ENCODE results near the gene NKPD1.

The NKPD1 gene

DNA sequence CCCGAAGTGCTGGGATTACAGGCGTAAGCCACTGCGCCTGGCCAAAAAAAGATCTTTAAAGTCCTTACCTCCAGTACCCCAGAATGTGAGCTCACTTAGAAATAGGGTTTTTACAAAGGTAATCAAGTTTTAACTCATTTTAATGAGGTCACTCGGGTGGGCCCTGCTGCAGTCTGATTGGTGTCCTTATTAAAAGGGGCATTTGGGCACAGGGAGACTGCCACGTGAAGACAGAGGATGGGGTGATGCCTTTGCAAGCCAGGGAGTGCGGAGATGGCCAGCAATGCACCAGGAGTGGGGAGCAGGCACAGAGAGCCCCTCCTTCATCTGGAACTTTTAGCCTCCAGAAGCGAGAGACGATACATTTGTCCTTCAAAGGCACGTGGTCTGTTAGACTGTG lies 11.7 kb downstream of the NKPD1 start:
- TF ChIP-seq CEBPB (IDR thresholded peaks at IDR 0.05) (no peak), TCF12 (IDR thresholded peaks at IDR 0.05; ENCODE audit: low read depth) (no peak), EP300 (IDR thresholded peaks at IDR 0.05; ENCODE audit: borderline replicate concordance) (no peak), NFIC (IDR thresholded peaks at IDR 0.05) (no peak)
- TF ChIP-seq, protein P1, sequence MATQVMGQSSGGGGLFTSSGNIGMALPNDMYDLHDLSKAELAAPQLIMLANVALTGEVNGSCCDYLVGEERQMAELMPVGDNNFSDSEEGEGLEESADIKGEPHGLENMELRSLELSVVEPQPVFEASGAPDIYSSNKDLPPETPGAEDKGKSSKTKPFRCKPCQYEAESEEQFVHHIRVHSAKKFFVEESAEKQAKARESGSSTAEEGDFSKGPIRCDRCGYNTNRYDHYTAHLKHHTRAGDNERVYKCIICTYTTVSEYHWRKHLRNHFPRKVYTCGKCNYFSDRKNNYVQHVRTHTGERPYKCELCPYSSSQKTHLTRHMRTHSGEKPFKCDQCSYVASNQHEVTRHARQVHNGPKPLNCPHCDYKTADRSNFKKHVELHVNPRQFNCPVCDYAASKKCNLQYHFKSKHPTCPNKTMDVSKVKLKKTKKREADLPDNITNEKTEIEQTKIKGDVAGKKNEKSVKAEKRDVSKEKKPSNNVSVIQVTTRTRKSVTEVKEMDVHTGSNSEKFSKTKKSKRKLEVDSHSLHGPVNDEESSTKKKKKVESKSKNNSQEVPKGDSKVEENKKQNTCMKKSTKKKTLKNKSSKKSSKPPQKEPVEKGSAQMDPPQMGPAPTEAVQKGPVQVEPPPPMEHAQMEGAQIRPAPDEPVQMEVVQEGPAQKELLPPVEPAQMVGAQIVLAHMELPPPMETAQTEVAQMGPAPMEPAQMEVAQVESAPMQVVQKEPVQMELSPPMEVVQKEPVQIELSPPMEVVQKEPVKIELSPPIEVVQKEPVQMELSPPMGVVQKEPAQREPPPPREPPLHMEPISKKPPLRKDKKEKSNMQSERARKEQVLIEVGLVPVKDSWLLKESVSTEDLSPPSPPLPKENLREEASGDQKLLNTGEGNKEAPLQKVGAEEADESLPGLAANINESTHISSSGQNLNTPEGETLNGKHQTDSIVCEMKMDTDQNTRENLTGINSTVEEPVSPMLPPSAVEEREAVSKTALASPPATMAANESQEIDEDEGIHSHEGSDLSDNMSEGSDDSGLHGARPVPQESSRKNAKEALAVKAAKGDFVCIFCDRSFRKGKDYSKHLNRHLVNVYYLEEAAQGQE (IDR thresholded peaks at IDR 0.05; ENCODE audit: low read depth): no peak
- TF ChIP-seq, protein P2, sequence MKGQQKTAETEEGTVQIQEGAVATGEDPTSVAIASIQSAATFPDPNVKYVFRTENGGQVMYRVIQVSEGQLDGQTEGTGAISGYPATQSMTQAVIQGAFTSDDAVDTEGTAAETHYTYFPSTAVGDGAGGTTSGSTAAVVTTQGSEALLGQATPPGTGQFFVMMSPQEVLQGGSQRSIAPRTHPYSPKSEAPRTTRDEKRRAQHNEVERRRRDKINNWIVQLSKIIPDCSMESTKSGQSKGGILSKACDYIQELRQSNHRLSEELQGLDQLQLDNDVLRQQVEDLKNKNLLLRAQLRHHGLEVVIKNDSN (IDR thresholded peaks at IDR 0.05): no peak

DNA sequence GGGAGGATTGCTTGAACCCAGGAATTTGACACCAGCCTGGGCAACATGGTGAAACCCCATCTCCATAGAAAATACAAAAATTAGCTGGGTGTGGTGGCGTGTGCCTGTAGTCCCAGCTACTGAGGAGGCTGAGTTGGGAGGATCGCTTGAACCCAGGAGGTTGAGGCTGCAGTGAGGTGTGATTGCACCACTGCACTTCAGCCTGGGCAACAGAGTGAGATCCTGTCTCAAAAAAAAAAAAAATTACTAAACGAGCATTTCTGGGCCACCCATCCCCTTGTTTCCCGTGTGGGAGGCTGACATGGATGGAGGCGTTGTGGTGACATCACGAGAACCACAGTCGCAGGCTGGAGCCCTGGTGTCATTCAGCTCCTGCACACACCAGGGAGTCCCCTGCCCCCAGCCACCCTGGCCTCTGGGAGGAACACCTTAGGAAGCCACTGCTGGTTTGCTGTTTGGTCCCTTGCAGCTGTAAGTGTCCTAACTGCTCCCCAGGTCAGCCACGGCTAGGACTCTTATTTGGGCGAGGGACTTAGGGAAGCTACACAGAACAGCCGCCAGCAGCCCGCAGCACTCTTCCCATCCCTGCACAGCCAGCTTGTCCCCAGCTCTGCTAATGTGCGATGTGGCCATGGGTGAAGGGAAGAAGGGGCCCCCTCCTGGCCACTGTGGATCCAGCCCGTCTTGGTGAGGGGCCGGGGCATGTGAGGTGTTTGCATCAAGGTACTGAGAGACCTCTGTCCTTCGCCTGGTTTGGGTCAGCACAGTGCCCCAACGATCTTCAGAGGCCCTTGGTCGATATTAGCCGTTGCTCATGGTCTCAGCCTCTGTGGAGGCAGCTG lies 12.7 kb downstream of the NKPD1 start:
- no peak for TF ChIP-seq CREB1 (IDR thresholded peaks at IDR 0.05; ENCODE audit: low read depth)
- TF ChIP-seq, protein P3, sequence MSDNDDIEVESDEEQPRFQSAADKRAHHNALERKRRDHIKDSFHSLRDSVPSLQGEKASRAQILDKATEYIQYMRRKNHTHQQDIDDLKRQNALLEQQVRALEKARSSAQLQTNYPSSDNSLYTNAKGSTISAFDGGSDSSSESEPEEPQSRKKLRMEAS (IDR thresholded peaks at IDR 0.05): no peak
- TF ChIP-seq EGR1 (IDR thresholded peaks at IDR 0.05): no peak
- TF ChIP-seq YY1 (IDR thresholded peaks at IDR 0.05; ENCODE audit: low read depth): no peak
- TF ChIP-seq, protein P1 (IDR thresholded peaks at IDR 0.05; ENCODE audit: low read depth): no peak
- no peak for TF ChIP-seq TAF1 (IDR thresholded peaks at IDR 0.05; ENCODE audit: low read depth)
- TF ChIP-seq, protein P2 (IDR thresholded peaks at IDR 0.05): no peak
- TF ChIP-seq EP300 (IDR thresholded peaks at IDR 0.05; ENCODE audit: borderline replicate concordance): no peak
- TF ChIP-seq RAD21 (IDR thresholded peaks at IDR 0.05; ENCODE audit: low read depth): no peak
- TF ChIP-seq TCF12 (IDR thresholded peaks at IDR 0.05; ENCODE audit: low read depth): no peak
- no peak for TF ChIP-seq FOXM1 (IDR thresholded peaks at IDR 0.05; ENCODE audit: borderline replicate concordance, low read depth)
- no peak for TF ChIP-seq CEBPB (IDR thresholded peaks at IDR 0.05)
- no peak for TF ChIP-seq NFIC (IDR thresholded peaks at IDR 0.05)
- TF ChIP-seq ZBTB7A (IDR thresholded peaks at IDR 0.05; ENCODE audit: low read depth): no peak
- no peak for TF ChIP-seq TEAD4 (IDR thresholded peaks at IDR 0.05)

DNA sequence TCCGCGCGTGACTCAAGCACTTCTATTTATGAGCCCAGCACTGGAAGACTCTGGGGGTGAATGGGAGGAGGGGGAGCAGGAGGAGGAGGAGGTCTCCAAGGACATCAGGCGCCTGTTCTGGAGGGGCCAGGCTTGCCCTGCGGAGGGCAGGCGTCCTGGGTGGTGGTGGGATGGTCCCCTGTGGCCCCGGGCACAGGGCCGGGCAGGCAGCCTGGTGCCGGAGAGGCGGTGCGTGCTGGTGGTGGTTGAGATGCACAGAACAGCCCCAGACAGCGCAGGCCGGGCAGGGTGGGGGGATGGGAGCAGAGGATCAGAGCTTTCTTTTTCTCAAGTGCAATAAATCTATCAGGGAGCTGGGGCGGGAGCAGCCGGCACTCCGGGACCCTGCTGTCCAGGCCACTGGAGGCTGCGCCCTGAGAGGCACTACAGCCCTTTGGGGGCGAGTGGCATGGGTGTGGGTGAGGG lies 14.0 kb downstream of the NKPD1 start:
- TF ChIP-seq, protein P3 (IDR thresholded peaks at IDR 0.05): no peak
- TF ChIP-seq NFIC (IDR thresholded peaks at IDR 0.05) (no peak), EP300 (IDR thresholded peaks at IDR 0.05; ENCODE audit: borderline replicate concordance) (no peak), RAD21 (IDR thresholded peaks at IDR 0.05; ENCODE audit: low read depth) (no peak), FOXM1 (IDR thresholded peaks at IDR 0.05; ENCODE audit: borderline replicate concordance, low read depth) (no peak), TEAD4 (IDR thresholded peaks at IDR 0.05) (no peak), YY1 (IDR thresholded peaks at IDR 0.05; ENCODE audit: low read depth) (no peak), TAF1 (IDR thresholded peaks at IDR 0.05; ENCODE audit: low read depth) (no peak), TCF12 (IDR thresholded peaks at IDR 0.05; ENCODE audit: low read depth) (no peak), ZBTB7A (IDR thresholded peaks at IDR 0.05; ENCODE audit: low read depth) (no peak), CEBPB (IDR thresholded peaks at IDR 0.05) (no peak), EGR1 (IDR thresholded peaks at IDR 0.05) (no peak)
- TF ChIP-seq, protein P2 (IDR thresholded peaks at IDR 0.05): no peak
- TF ChIP-seq, protein P1 (IDR thresholded peaks at IDR 0.05; ENCODE audit: low read depth): no peak
